CD1c-positive myeloid dendritic cell (primary cell): ENCODE results near the gene KMT5B.

Experiments used
- DNase-seq: peaks from one replicate; pipeline ENCODE4 v3.0.0-alpha.2; 2016; ENCODE audit errors: extremely low spot score

The KMT5B gene

GRCh38 chr11:68146010-68146540, 67.0 kb downstream of the KMT5B start:
- DNase-seq, result peak; percentile 73

- DNase-seq, result no peak
These were observed 67.8 kb downstream of the KMT5B start for GRCh38 chr11:68145120-68145866.

DNA sequence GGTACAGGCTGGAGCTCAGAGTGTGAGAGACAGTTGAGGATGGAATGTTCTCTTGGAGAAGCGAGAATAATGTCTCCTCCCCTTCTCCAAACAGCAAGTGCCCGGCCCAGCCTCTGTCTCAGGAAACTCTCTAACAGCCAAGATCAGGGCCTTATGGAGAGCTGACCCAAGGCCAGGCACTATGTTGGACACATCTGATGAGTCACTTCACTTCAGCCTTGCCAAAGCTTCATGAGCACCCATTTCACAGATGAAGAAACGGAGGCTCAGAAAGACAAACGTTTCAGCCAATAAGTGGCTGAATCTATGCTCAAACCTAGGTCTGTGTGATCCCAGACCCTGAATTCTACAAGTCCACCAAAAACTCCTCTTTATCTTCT, 69.8 kb downstream of the KMT5B start:
- DNase-seq, result no peak

DNA sequence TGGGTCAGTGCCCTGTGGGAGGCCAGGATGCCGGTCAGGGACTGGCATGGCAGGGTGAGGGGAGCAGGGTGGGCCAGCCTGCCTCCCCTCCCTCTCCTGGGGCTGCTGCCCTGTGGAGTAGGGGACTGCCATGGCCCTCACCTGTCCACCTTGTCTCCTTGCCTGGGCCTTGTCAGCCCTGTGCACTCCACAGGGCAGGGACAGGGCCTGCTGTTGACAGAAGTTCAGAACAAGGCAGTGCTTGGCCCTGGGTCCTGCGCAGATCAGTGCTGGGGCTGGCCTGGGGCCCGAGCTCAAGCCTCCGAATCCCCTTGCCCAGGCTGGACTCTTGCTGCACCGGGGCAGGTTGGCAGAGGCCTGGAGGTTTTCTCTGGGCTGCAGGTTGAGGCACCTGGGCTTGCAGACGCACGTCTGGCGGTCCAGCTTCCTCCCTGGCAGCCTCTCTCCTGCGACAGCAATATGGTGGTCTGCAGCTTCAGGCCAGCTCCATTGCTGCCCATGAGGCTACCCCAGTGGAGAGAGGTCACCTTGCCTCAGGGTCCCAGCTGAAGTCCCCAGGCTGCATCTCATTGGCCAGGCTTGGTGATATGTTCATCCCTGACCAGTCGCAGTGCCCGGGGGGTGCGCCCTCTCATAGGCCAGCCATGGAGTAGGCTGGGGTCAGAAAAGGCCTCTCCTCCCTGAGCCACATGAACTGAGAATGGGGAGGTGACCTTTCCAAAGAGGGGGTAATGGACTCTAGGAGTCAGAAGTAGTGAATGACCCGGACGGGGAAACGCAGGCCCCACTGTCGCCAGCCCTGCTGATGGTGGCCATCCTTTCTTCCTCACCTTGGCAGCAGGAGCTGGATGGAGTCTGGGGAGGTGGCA, 70.4 kb downstream of the KMT5B start:
- DNase-seq, result no peak

DNA sequence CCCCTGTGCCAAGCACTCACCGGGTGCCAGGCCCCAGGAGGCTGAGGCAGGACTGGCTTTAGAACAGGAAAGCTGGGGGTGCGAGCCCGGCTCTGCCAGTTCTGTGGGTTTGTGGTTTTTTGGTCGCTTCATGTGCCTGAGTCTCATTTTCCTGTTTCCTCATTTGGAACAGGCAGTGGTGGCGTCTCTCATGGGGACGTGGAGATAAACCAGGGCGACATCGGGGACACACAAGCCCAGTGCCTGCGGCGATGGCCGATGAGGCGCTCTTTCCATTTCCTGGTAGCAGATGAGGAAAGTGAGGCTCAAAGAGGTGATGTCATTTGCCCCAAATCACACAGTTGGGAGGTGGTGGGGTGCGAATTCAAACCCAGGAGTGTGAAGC, 71.1 kb downstream of the KMT5B start:
- DNase-seq, result peak; percentile 74

- no peak for DNase-seq
These were observed 71.7 kb downstream of the KMT5B start for GRCh38 chr11:68141246-68142027.

GRCh38 chr11:68140496-68141245, 72.4 kb downstream of the KMT5B start:
- DNase-seq, result no peak

GRCh38 chr11:68138237-68138636, 74.9 kb downstream of the KMT5B start:
- DNase-seq, result no peak

DNA sequence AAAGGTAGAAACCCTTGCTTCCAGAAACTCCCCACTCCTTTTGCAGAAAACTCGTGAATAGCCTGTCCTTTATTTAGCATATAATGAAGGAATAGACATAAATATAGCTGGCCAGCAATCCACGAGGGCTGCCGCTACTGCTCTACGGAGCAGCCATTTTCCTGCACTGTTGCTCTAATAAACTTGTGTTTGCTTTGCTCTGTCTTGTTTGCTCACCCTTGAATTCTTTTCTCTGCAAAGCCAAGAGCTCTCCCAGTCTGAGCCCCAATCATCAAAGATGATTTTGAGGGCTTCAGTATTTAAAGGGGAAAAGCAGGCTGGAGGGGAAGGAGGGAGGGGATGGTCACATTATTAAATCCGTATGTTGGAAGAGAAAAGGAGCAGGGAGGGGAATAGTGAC, 75.3 kb downstream of the KMT5B start:
- no peak for DNase-seq

GRCh38 chr11:68136866-68137265, 76.2 kb downstream of the KMT5B start:
- DNase-seq, result no peak

- no peak for DNase-seq
These were observed 77.9 kb downstream of the KMT5B start for GRCh38 chr11:68135161-68135560.

GRCh38 chr11:68133761-68134160, 79.3 kb downstream of the KMT5B start:
- no peak for DNase-seq

- no peak for DNase-seq
These were observed 83.0 kb downstream of the KMT5B start for GRCh38 chr11:68130121-68130520.

DNA sequence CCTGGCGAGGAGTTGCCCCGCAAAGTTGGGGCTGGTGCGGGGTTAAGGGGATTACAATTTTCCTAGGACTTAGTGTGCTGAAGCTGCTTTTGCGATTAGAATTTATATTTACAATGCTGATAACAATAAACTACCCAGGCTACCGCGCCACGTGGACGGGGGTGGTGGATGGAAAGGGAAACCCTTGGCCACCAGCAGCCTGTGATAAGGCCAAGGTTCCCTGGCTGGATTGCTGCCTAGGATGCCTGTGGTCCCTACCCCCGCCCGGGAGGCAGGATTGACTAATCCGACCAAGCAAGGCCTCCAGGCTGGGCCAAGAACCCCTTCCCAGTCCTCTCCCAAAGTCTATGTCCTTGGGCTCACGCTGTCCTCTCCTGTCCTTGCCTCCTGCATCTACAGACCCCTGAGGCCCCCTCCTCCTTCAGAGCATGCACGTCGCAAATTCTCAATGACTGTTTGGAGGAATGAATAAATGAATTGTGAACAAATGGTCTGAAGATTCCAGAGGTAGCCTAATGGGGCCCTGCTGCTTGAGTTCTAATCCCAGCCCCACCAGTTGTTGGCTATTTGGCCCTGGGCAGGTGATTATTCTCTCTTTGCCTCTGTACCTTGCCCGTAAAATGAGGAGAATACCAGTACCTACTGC, 84.3 kb downstream of the KMT5B start:
- DNase-seq, result no peak

GRCh38 chr11:68127714-68128681, 85.1 kb downstream of the KMT5B start:
- DNase-seq, result no peak

DNA sequence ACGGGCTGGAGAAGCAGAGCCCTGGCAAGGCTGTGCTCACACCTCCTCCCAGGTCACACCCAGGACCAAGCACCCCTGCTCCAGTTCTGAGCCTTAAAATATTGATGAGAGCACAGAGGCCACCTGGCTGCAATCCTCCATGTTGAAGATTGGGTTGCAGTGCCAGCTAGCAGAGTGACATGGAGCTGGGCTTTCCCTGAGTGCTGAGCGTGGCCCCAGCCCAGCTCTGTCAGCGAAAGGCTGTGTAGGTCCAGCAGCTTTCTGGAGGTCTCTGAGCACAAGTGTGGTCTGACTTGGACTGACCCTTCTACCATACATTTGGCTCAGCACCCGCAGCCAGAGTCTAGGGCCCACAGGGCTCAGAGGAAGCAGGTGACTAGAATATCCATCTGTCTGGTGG, 87.9 kb downstream of the KMT5B start:
- no peak for DNase-seq

DNA sequence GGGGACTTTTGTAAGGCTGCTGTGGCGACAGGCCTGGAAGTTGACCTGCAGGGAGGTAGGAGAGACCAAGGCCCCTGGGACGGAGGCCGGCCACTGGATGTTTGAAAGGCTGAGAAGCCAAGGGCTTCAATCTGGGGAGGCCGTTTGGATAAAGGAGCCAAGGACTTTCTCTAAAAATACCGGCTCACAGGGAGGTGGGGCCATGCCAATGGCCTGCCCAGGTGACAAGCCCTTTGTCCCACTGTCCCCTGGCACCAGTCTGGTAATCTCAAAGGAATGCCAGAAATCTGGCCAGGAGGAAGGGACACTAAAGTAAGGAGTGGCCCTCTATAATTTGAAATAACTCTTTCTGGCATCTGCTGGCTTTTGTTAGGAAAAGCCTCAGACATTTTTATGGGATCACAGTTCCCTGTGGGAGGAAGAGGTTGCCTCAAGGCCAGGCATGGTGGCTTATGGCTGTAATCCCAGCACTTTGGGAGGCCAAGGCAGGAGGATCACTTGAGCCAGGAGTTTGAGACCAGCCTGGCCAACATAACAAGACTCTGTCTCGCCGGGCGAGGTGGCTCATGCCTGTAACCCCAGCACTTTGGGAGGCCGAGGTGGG, 90.1 kb downstream of the KMT5B start:
- DNase-seq, result no peak

DNA sequence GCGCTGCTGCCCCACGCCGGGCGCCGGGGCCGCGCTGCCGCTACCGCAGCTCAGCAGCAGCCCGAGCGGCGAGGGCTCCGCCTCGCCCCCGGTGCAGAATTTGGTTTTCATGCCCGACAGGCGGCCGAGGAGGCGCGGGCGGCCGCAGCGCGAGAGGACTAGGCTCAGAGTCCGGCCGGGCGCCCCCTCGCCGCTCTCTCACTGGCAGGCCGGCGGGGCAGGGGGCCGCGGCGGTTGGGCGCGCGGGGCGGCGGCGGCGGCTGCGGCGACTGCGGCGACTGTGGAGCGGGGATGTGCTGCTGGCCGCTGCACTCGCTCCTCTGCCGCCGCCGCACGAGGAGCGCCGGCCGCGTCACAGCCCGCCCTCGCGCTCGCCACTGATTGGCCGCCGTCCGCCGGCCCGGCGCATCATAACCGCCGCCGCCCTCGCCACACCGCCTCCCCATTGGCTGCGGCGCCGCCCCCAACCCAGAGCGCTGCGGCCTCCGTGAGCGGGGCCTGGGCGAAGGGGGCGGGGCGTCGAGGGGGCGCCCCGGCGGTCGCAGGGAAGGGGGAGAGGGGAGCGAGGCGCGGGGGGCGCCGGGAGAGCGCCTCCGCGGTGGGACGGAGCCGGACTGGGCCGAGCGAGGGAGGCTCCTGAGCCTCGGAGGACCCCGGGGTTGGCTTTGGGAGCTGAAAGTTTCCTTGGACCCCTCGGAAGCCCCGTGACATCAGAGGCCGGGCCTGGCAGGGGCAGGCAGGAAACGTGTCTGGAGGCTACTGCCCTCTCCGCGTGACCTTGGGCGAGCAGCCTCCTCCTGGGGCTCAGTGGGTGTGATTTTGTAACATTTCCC, 91.8 kb downstream of the KMT5B start, which contains the start of gene CHKA:
Gene CHKA (minus strand): TSS at position 322 of the 833 bp plus-strand sequence. CDS start 211 bp downstream, at position 111.
- peak; percentile 97 for DNase-seq
